Testis (tissue), 2 donors: ENCODE results near the gene PXMP2.

Source experiments
- POLR2A ChIP-seq: fragments of 450-650 bp; IDR thresholded peaks from one replicate; pipeline ENCODE4 v1.6.1; 2017; ENCODE audit warnings: antibody characterized with exemption, mild to moderate bottlenecking, moderate library complexity
- TF ChIP-seq, protein P1 (sequence below), 3 experiments: fragments of 450-650 bp in 2 of 3; fragments of 200-600 bp in 1 of 3; sonication (generic) in 1 of 3; IDR thresholded peaks; one replicate each; pipeline ENCODE4 v1.5.1; 2016 to 2019; ENCODE audit warnings: antibody characterized with exemption in 3 of 3, mild to moderate bottlenecking in 2 of 3, moderate library complexity in 1 of 3

DNA sequence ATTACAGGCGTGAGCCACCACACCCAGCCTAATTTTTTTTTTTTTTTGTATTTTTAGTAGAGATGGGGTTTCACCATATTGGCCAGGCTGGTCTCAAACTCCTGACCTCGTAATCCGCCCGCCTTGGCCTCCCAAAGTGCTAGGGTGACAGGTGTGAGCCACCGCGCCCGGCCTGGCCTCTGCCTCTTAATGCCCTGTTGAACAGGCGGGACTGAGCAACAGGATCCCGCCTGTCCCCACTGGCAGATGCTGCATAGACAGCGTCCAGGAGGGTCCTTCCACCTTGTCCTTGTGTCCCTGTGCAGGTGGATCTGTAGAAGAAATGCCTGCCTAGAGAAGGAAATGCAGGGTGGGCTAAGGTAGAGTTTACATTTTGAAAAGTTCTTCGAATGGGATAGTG, 29.0 kb downstream of the PXMP2 start:
- TF ChIP-seq, protein P1, sequence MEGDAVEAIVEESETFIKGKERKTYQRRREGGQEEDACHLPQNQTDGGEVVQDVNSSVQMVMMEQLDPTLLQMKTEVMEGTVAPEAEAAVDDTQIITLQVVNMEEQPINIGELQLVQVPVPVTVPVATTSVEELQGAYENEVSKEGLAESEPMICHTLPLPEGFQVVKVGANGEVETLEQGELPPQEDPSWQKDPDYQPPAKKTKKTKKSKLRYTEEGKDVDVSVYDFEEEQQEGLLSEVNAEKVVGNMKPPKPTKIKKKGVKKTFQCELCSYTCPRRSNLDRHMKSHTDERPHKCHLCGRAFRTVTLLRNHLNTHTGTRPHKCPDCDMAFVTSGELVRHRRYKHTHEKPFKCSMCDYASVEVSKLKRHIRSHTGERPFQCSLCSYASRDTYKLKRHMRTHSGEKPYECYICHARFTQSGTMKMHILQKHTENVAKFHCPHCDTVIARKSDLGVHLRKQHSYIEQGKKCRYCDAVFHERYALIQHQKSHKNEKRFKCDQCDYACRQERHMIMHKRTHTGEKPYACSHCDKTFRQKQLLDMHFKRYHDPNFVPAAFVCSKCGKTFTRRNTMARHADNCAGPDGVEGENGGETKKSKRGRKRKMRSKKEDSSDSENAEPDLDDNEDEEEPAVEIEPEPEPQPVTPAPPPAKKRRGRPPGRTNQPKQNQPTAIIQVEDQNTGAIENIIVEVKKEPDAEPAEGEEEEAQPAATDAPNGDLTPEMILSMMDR (IDR thresholded peaks at IDR 0.05), result no peak
- no peak for TF ChIP-seq POLR2A
